Posterior vena cava (tissue), 2 donors: Measurements from ENCODE around the gene MPDZ. TPM values are rescaled to one million over a fixed set of nuclear protein-coding genes. Genes with fewer than 3 reads are reported as not detected.

Experiments
- DNase-seq: peaks from one replicate; pipeline ENCODE4 v3.0.0-alpha.2; 2020; ENCODE audit warnings: low spot score
- intact Hi-C, 2 donors: fragments of 100-400 bp; cut with DNase I; formaldehyde crosslinking; loops; one replicate each; pipeline versions ENCODE4 v1.14.1 to v1.14.2; 2022 to 2023
- total RNA-seq, 2 donors: library from RNA; stranded (reverse); fragmentation: NEBNext Ultra II Directional; extraction: Animal tissue kit (Norgen Biotek cat#: 25700); gene quantifications; one replicate each; pipeline ENCODE4 v1.2.1, GENCODE V29; 2021
- donor health status: DM: yes; HTN: yes; CAD: no.
- donor health status: DM: yes; HTN: yes; CAD: no.

MPDZ gene
- total RNA-seq, 2 donors from 2014 or later: 63.3 to 70.5 TPM

DNA sequence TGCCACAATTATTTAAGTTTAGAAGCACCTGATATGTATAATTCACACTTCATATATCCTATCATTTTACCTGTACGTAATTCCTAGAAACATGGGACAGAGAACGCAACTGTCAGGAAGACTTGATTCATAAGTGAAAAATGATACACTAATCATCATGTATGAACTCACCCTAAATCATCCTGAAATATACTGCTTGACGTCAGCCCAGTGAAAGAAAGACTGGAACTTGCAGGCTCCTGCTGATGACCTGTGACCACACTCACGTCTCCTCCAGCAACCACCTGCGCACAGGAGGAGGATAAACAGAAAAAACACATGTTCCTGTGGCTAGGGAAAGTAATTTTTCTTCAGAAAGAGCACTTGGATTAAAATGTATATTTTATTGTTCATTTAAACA lies 169.7 kb downstream of the MPDZ start:
- no peak for DNase-seq
- intact Hi-C loops: loop anchor here in 1 of 2 donors (10.0 kb wide), 1 partner anchor 925 kb away; no protein-coding TSS in a partner anchor

GRCh38 chr9:13107008-13107407 lies 172.5 kb downstream of the MPDZ start:
- no peak for DNase-seq
- intact Hi-C loops: loop anchor here in 1 of 2 donors (10.0 kb wide), 1 partner anchor 928 kb away; no protein-coding TSS in a partner anchor

- intact Hi-C loops: loop anchor here in 1 of 2 donors (10.0 kb wide), 1 partner anchor 934 kb away; no protein-coding TSS in a partner anchor
- no peak for DNase-seq
Measured at GRCh38 chr9:13100914-13101572, 178.4 kb downstream of the MPDZ start.

DNA sequence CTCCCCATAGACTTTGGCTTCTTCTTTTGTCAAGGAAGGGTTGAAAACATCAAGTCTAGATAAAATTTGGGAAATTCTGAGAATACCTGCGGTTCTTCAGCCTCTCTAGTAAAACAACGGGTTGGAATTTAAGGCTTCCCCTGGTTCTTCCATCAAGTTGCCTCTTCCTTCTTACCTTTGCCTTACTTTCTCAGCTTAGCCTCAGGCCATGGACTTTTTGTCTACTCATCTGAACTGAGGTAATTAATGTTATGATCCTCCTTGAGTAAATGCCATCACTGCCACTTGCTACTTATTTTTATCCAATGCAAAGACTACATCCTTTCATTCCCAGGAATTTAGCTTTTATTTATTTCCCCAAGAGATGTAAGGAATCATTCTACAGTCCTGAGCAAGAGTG lies 184.4 kb downstream of the MPDZ start:
- no peak for DNase-seq
- intact Hi-C loops: no loop called here

DNA sequence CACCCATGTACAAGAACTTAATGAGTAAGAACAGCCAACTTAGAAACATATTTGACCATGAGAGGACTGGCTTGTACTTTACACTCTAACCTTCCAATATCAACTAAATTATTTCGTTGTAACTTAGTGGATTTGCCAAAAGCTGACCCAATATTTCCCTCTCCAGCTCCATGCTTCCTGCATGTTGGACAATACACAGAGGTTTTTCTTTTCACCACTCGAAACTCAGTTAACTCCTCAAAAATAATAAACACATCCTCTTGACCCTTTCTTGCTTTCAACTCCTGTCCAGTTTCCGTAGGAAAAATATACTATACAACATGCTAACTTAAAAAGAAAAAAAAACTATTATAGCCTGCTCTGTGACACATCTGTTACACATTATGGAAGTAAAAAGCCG lies 188.9 kb downstream of the MPDZ start:
- DNase-seq: no peak
- intact Hi-C loops: no loop called here

GRCh38 chr9:13089666-13090065 lies 189.8 kb downstream of the MPDZ start:
- DNase-seq: no peak
- intact Hi-C loops: no loop called here

- intact Hi-C loops: no loop called here
- DNase-seq: no peak
Measured at GRCh38 chr9:13088720-13089427, 190.6 kb downstream of the MPDZ start.

- intact Hi-C loops: loop anchor here (1.0 to 5.0 kb wide), 2 partner anchors 19 to 372 kb away; no protein-coding TSS in a partner anchor
Measured at GRCh38 chr9:13083963-13084528, 195.4 kb downstream of the MPDZ start.

DNA sequence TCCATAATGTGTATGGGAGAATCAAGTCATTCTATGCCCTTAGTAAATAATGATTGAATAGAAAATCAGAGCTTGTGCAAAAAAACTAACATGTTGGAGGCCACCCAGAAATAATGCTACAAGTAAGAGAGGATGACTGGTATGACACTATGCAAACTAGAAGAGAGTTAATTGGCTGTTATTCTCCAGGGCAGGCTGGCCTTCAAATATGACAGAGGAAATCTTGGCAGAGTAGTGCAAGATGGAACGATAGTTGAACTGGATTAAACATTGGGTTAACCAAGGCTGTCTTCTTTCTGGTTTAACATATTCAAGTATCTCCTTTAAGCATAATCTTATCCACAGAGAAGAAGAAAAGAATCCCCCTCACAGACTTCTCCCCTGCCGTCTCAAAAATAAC lies 196.1 kb downstream of the MPDZ start:
- no peak for DNase-seq
- intact Hi-C loops: loop anchor here (1.0 to 5.0 kb wide), 2 partner anchors 18 to 371 kb away; no protein-coding TSS in a partner anchor

More at GRCh38 chr9:13083963-13084528, 195.4 kb downstream of the MPDZ start:
- no peak for DNase-seq

DNA sequence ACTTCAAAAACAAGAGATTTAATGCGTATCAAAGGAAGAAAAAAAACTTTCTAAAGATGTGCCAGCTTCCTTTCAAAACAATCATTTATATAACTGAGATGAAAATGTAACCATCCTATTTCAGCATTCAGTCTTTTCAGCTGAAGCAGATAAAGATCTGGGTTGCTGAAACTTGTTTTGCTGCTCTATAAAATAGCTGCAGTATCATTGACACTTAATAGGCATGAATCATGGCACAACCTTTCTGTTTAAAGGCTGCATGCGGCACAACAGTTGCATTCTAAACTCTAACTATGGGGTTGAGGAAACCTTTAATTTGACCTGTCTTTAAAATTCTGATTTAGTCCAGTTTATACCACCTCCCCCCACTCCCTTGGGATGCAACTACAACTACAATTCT lies 196.7 kb downstream of the MPDZ start:
- DNase-seq: no peak
- intact Hi-C loops: loop anchor here (1.0 to 5.0 kb wide), 2 partner anchors 17 to 370 kb away; no protein-coding TSS in a partner anchor

DNA sequence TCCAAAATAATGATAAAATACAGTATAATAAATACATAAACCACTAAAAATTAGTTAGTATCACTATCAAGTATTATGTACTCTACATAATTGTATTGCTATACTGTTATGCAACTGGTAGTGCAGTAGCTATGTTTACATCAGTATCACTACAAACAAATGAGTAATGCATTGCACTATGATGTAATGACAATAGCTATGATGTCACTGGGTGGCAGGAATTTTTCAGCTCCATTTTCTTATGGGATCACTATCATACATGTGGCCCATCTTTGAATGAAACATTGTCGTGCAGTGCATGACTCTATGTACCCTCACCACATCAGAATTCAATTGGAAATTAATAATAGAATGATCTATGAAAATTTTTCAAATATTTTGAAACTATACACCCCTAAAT lies 201.3 kb downstream of the MPDZ start:
- DNase-seq: no peak
- intact Hi-C loops: no loop called here

- intact Hi-C loops: no loop called here
Measured at GRCh38 chr9:13076616-13077015, 202.9 kb downstream of the MPDZ start.

DNA sequence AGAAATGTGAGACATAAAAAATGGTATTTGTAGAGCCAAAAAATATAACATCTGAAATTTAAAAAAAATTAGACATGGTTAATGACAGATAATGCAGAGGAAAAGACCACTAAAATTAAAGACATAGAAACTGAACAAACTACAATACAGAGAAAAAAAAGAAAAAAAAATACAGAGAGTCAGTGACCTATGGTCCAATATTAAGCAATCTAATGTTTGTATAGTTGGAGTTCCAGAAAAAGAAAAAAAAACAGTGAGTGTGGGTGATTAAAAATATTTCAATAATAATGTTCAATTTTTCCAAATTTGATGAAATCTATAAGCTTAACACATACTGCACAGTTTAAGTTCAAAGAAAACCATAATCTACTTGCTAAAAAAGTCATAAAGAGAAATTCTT lies 207.6 kb downstream of the MPDZ start:
- intact Hi-C loops: no loop called here
- DNase-seq: no peak

More at GRCh38 chr9:13076616-13077015, 202.9 kb downstream of the MPDZ start:
- no peak for DNase-seq

DNA sequence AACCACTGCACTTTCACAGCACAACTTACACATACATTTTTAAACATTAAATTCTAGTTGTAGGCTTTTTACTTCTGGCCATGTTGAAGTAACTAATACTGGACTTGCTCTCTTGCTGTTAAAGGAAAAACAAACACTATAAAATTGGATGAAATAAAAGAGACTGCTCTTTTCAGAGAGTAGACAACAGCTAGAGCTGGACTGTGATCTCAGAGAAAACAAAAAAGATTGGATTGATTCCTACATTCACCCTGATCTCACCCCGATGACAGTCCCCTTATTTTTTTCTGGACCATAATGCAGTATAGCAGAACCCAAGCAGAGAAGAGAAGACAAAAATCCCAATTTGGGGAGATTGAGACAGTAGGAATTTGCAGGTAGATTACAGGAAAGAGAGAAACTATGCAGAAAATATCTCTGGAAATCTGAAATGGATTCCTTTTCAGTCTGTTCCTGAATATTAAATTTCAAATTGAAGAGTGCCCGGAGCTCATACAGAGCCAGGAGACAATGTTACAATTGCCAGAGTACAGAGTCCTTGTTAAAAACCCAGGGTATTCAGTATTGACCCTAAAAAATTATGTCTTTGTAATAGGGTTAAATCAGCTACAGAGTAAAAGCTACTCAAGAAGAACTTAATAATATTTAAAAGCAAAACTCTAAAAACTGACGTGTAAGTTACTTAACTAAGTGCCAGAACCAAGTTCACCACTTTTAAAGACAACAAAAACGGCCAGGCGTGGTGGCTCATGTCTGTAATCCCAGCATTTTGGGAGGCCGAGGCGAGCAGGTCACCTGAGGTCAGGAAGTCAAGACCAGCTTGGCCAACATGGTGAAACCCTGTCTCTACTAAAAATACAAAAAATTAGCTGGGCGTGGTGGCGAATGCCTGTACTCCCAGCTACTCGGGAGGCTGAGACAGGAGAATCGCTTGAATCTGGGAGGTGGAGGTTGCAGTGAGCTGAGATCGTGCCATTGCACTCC lies 208.6 kb downstream of the MPDZ start:
- intact Hi-C loops: no loop called here
- DNase-seq: no peak

- DNase-seq: no peak
- intact Hi-C loops: no loop called here
Measured at GRCh38 chr9:13069498-13069897, 210.0 kb downstream of the MPDZ start.

DNA sequence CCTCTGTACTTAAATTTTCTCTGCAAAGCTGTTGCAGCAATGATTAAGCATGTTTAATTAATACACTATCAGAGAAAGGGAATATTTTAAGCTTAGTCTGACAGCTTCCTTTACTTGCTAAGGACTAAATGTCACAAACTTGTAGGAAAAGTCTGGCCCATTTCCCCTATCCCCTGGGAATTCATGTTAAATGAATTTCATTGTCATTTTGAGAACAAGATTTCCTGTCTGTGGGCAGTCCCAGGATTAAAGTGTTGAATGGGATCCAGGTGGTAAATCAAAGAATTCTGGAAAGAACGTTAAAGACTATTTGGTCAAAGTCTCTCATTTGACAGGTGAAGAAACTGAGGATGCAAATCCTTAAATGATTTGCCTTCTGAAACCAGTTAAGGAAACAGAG lies 214.8 kb downstream of the MPDZ start:
- no peak for DNase-seq
- intact Hi-C loops: loop anchor here in 1 of 2 donors (1.0 kb wide), 1 partner anchor 19 kb away; no protein-coding TSS in a partner anchor

DNA sequence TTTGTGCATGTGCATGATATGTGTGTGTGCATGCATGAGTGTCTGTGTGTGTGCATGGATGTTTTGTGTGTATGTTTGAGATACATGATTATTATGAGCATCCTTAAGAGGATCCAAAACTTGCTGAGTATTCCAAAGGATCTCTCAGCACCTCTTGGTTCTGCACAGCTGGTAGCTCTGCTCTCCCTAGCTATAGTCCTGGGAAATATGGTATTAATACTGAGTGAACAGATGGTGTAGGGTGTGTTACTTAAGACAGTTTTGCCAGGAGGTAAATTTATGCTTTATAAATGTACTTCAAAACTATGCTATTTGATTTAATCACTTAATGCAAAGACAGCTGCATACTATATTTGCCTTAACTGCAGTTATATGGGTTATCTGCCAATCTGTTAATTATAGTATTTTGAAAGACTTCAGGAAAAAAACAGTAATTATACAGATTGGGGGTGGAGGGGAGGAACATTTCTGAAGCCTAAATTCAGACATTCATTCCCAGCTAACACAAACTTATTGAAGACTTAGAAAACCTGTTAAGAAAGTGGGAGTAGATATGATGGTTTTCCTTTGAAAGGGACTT lies 215.5 kb downstream of the MPDZ start:
- DNase-seq: no peak
- intact Hi-C loops: no loop called here

GRCh38 chr9:13061390-13061789 lies 218.1 kb downstream of the MPDZ start:
- intact Hi-C loops: no loop called here
- no peak for DNase-seq
